ENCODE data around the gene AP1M1. TPM values are rescaled to one million over a fixed set of nuclear protein-coding genes. Genes with fewer than 3 reads are reported as not detected.
A peak's percentile ranks its signal among the peaks of the same experiment; 100 is the strongest.

Gene AP1M1
- total RNA-seq: 43.8 TPM

GRCh38 chr19:16197622-16198369, at the start of gene AP1M1:
TSS of gene AP1M1 (plus strand) at chr19:16197911. CDS start at chr19:16198027, 116 bp downstream.
- no peaks in the 10 kb centered on the region for H3K9me3 ChIP-seq (ENCODE audit: low read depth, low read length)
- no peaks in the 10 kb centered on the region for H3K27me3 ChIP-seq (ENCODE audit: insufficient read depth, low read length)
- peak within 1 kb of the TSS; percentile 94 for H3K4me3 ChIP-seq (ENCODE audit: low read length)
- peaks cover 38% of the 10 kb centered on the region for H3K4me1 ChIP-seq (ENCODE audit: insufficient read depth, low read length)

DNA sequence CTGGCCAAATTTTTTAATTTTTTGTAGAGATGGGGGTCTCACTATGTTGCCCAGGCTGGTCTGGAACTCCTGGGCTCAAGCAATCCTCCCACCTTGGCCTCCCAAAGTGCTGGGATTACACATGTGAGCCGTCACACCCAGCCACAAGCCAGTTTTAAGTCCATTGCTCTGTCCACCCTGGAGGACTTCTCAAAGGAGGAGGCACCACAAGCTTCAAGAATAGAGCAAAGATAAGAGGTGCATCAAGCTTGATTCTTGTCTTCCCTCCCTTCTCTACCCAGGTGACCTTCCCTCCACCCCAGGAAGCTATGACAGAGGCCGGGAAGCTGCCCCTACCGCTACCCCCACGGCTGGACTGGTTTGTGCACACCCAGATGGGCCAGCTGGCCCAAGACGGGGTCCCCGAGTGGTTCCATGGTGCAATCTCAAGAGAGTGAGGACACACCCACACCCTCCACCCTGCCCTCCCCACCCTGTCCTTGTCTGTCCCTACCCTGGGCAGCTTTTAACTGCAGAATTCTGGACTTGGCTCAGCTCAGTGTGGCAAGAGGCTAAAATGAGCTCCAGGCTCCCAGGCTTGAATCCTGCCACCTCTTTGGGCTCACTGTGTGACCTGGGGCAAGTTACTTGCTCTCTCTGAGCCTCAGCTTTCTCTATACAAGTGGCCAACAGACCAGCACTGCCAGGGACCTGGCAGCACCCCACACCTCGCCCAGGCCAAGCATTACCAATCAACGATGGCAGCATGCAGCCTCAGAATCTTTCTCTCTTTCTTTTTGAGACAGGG, 49.1 kb upstream of the AP1M1 start:
- Histone ChIP-seq H3K9me3 (ENCODE audit: low read depth, low read length) (no peaks in the 10 kb centered on the region), H3K27me3 (ENCODE audit: insufficient read depth, low read length) (no peaks in the 10 kb centered on the region), H3K4me1 (ENCODE audit: insufficient read depth, low read length) (peaks cover 83% of the 10 kb centered on the region), H3K4me3 (ENCODE audit: low read length) (no peak overlapping the region)

- Histone ChIP-seq H3K27me3 (ENCODE audit: insufficient read depth, low read length) (no peaks in the 10 kb centered on the region), H3K9me3 (ENCODE audit: low read depth, low read length) (no peaks in the 10 kb centered on the region), H3K4me1 (ENCODE audit: insufficient read depth, low read length) (peaks cover 59% of the 10 kb centered on the region), H3K4me3 (ENCODE audit: low read length) (no peak overlapping the region)
These were observed 44.0 kb upstream of the AP1M1 start for GRCh38 chr19:16153582-16154336.

- H3K27me3 ChIP-seq (ENCODE audit: insufficient read depth, low read length): no peaks in the 10 kb centered on the region
- no peaks in the 10 kb centered on the region for H3K9me3 ChIP-seq (ENCODE audit: low read depth, low read length)
- H3K4me3 ChIP-seq (ENCODE audit: low read length): no peak overlapping the region
- peaks cover 51% of the 10 kb centered on the region for H3K4me1 ChIP-seq (ENCODE audit: insufficient read depth, low read length)
These were observed 43.2 kb upstream of the AP1M1 start for GRCh38 chr19:16154557-16154956.

- Histone ChIP-seq H3K4me3 (ENCODE audit: low read length) (no peak overlapping the region), H3K4me1 (ENCODE audit: insufficient read depth, low read length) (peaks cover 46% of the 10 kb centered on the region), H3K27me3 (ENCODE audit: insufficient read depth, low read length) (no peaks in the 10 kb centered on the region)
These were observed 42.6 kb upstream of the AP1M1 start for GRCh38 chr19:16155128-16155527.

GRCh38 chr19:16156904-16157303, 40.8 kb upstream of the AP1M1 start:
- Histone ChIP-seq H3K27me3 (ENCODE audit: insufficient read depth, low read length) (no peaks in the 10 kb centered on the region), H3K9me3 (ENCODE audit: low read depth, low read length) (no peaks in the 10 kb centered on the region), H3K4me1 (ENCODE audit: insufficient read depth, low read length) (peaks cover 38% of the 10 kb centered on the region), H3K4me3 (ENCODE audit: low read length) (no peak overlapping the region)

More at GRCh38 chr19:16155128-16155527, 42.6 kb upstream of the AP1M1 start:
- H3K9me3 ChIP-seq (ENCODE audit: low read depth, low read length): no peaks in the 10 kb centered on the region

DNA sequence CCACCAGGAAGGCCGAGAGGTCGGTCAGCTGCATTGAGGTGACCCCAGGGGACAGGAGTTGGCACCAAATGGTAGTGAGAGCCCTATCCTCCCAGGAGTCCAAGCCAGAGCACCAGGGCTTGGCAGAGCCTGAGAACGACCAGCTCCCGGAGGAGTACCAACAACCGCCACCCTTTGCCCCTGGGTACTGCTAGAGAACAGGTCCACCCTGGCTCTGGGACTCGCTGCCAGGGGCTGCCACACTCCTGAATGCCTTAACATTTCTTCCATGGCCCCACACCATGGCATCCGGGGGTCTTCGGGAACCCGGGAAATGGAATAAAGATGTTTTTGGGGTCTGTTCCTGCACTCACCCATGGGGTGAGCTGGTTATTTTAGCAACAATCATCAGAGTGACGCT, 40.1 kb upstream of the AP1M1 start:
- peaks cover 34% of the 10 kb centered on the region for H3K4me1 ChIP-seq (ENCODE audit: insufficient read depth, low read length)
- H3K27me3 ChIP-seq (ENCODE audit: insufficient read depth, low read length): no peaks in the 10 kb centered on the region
- H3K9me3 ChIP-seq (ENCODE audit: low read depth, low read length): no peaks in the 10 kb centered on the region
- H3K4me3 ChIP-seq (ENCODE audit: low read length): no peak overlapping the region

DNA sequence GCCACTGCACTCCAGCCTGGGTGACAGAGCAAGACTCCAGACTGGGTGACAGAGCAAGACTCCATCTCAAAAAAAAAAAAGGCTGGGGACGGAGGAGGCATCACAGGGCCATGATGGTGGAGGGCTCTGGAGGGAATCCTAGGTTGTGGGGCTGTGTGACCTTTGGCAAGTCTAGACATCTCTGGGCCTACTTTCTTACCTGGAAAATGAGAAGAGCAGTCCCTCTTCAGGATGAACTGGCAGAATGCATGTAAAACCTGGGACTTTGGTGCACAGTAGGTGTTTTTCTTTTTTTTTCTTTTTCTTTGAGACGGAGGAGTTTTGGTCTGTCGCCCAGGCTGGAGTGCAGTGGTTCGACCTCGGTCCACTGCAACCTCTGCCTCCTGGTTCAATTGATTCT, 38.1 kb upstream of the AP1M1 start:
- Histone ChIP-seq H3K27me3 (ENCODE audit: insufficient read depth, low read length) (no peaks in the 10 kb centered on the region), H3K4me1 (ENCODE audit: insufficient read depth, low read length) (peaks cover 28% of the 10 kb centered on the region), H3K9me3 (ENCODE audit: low read depth, low read length) (no peaks in the 10 kb centered on the region), H3K4me3 (ENCODE audit: low read length) (no peak overlapping the region)

- Histone ChIP-seq H3K9me3 (ENCODE audit: low read depth, low read length) (no peaks in the 10 kb centered on the region), H3K4me3 (ENCODE audit: low read length) (no peak overlapping the region), H3K4me1 (ENCODE audit: insufficient read depth, low read length) (peaks cover 20% of the 10 kb centered on the region), H3K27me3 (ENCODE audit: insufficient read depth, low read length) (no peaks in the 10 kb centered on the region)
These were observed 37.2 kb upstream of the AP1M1 start for GRCh38 chr19:16160445-16160942.

DNA sequence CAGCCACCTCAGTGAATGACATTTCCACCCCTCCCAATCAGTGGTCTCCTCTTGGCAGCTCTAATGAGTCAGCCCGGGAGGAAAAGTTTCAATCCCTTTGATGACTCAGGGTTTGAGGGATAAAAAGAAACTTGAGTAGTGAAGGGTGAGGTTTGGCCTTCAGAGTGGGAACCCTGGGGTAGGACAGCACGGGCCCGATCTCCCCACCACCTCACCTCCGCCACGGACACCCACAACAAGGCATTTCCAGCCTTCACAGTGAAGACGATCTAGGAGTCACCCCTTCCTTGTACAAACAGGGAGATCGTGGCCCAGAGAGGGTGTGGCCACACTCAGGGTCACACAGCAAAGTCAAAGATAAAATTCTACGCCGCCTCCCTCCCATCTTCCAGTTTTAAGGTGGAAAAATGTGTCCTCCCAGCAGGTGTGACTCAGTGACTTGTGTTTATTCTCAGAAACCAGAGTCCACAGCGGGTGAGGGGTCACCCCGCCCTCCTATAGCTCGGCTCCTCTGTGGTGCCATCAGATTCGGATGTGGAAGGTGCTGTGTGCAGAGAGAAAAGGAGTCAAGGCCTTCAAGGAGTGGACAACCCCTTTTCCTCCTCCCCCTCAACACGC, 36.7 kb upstream of the AP1M1 start:
- Histone ChIP-seq H3K27me3 (ENCODE audit: insufficient read depth, low read length) (no peaks in the 10 kb centered on the region), H3K4me3 (ENCODE audit: low read length) (no peak overlapping the region), H3K4me1 (ENCODE audit: insufficient read depth, low read length) (peaks cover 14% of the 10 kb centered on the region), H3K9me3 (ENCODE audit: low read depth, low read length) (no peaks in the 10 kb centered on the region)

DNA sequence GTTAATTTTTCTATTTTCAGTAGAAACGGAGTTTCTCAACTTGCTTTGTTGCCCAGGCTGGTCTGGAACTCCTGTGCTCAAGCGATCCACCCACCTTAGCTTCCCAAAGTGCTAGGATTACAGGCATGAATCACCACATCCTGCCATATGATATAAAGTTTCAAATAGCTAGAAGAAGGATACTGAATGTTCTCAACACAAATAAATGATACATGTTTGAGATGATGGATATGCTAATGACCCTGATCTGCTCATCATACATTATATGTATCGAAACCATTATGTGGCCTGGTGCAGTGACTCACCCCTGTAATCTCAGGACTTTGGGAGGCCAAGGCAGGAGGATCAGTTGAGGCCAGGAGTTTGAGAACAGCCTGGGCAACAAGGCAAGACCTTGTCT, 35.9 kb upstream of the AP1M1 start:
- Histone ChIP-seq H3K27me3 (ENCODE audit: insufficient read depth, low read length) (no peaks in the 10 kb centered on the region), H3K4me1 (ENCODE audit: insufficient read depth, low read length) (peaks cover 7% of the 10 kb centered on the region), H3K4me3 (ENCODE audit: low read length) (no peak overlapping the region)

GRCh38 chr19:16164222-16164890, 33.4 kb upstream of the AP1M1 start:
- Histone ChIP-seq H3K4me3 (ENCODE audit: low read length) (no peak overlapping the region), H3K9me3 (ENCODE audit: low read depth, low read length) (no peaks in the 10 kb centered on the region), H3K27me3 (ENCODE audit: insufficient read depth, low read length) (no peaks in the 10 kb centered on the region), H3K4me1 (ENCODE audit: insufficient read depth, low read length) (peaks cover 21% of the 10 kb centered on the region)

More for the DNA sequence above, 35.9 kb upstream of the AP1M1 start:
- no peaks in the 10 kb centered on the region for H3K9me3 ChIP-seq (ENCODE audit: low read depth, low read length)

DNA sequence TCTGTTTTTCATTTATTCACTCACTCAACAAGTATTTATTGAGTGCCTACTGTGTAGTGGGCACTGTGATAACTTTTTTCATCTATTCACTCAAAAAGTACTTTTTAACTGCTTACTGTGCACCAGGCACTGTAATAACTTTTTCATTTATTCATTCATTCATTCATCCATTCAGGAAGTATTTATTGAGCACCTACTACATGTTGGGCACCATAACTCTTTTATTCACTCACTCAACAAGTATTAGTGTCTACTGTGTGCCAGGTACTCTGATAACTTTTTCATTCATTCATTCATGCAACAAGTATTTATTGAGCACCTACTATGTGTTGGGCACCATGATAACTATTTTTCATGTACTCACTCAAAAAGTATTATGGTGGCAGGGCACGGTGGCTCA, 31.3 kb upstream of the AP1M1 start:
- Histone ChIP-seq H3K27me3 (ENCODE audit: insufficient read depth, low read length) (no peaks in the 10 kb centered on the region), H3K4me3 (ENCODE audit: low read length) (no peak overlapping the region), H3K9me3 (ENCODE audit: low read depth, low read length) (no peaks in the 10 kb centered on the region), H3K4me1 (ENCODE audit: insufficient read depth, low read length) (peaks cover 16% of the 10 kb centered on the region)

- no peaks in the 10 kb centered on the region for H3K27me3 ChIP-seq (ENCODE audit: insufficient read depth, low read length)
- H3K4me3 ChIP-seq (ENCODE audit: low read length): no peak overlapping the region
- no peaks in the 10 kb centered on the region for H3K9me3 ChIP-seq (ENCODE audit: low read depth, low read length)
- H3K4me1 ChIP-seq (ENCODE audit: insufficient read depth, low read length): peaks cover 16% of the 10 kb centered on the region
These were observed 30.7 kb upstream of the AP1M1 start for GRCh38 chr19:16167055-16167454.
